GM23248 (cell line): Measurements from ENCODE around the gene NTMT1. TPM values are rescaled to one million over a fixed set of nuclear protein-coding genes. Genes with fewer than 3 reads are reported as not detected.
A peak's percentile ranks its signal among the peaks of the same experiment; 100 is the strongest.

Experiments
- DNase-seq: peaks from one replicate; pipeline ENCODE4 v3.0.0-alpha.2; 2015
- H2AFZ ChIP-seq: fragments of 200-600 bp; sonication (generic); 2 replicates; pipeline ENCODE4 v1.6.1; 2016; ENCODE audit warnings: antibody characterized with exemption
- H3F3A ChIP-seq: fragments of 200-600 bp; sonication (generic); 2 replicates; pipeline ENCODE4 v1.6.1; 2016; ENCODE audit warnings: mild to moderate bottlenecking, antibody characterized with exemption, mixed run types; ENCODE audit not compliant: insufficient read depth
- H3K27ac ChIP-seq: fragments of 200-600 bp; sonication (generic); 2 replicates; pipeline ENCODE4 v1.5.1; 2016; ENCODE audit warnings: mild to moderate bottlenecking
- H3K27me3 ChIP-seq: fragments of 200-600 bp; sonication (generic); replicated peaks from 2 replicates; pipeline ENCODE4 v1.6.1; 2016; ENCODE audit warnings: mild to moderate bottlenecking; ENCODE audit not compliant: insufficient read depth
- H3K36me3 ChIP-seq: fragments of 200-600 bp; sonication (generic); 2 replicates; pipeline ENCODE4 v1.6.1; 2016; ENCODE audit warnings: low read depth, mild to moderate bottlenecking
- H3K4me1 ChIP-seq: fragments of 200-600 bp; sonication (generic); 2 replicates; pipeline ENCODE4 v1.6.1; 2016; ENCODE audit warnings: mild to moderate bottlenecking; ENCODE audit not compliant: insufficient read depth
- H3K4me2 ChIP-seq: fragments of 200-600 bp; sonication (generic); one replicate; pipeline ENCODE4 v1.6.1; 2016; ENCODE audit warnings: mild to moderate bottlenecking; ENCODE audit not compliant: unreplicated experiment
- H3K4me3 ChIP-seq: fragments of 200-600 bp; sonication (generic); 2 replicates; pipeline ENCODE4 v1.5.1; 2016; ENCODE audit warnings: mild to moderate bottlenecking
- H3K79me2 ChIP-seq: fragments of 200-600 bp; sonication (generic); 2 replicates; pipeline ENCODE4 v1.6.1; 2016; ENCODE audit warnings: mild to moderate bottlenecking; ENCODE audit not compliant: insufficient read depth
- H3K9ac ChIP-seq: fragments of 200-600 bp; sonication (generic); 2 replicates; pipeline ENCODE4 v1.6.1; 2016; ENCODE audit warnings: mild to moderate bottlenecking
- H3K9me2 ChIP-seq: fragments of 200-600 bp; sonication (generic); 2 replicates; pipeline ENCODE4 v1.6.1; 2016; ENCODE audit warnings: mixed run types, mild to moderate bottlenecking, moderate library complexity; ENCODE audit not compliant: insufficient read depth
- H3K9me3 ChIP-seq: fragments of 200-600 bp; sonication (generic); one replicate; pipeline ENCODE4 v1.6.1; 2017; ENCODE audit warnings: low read depth
- H4K20me1 ChIP-seq: fragments of 200-600 bp; sonication (generic); 2 replicates; pipeline ENCODE4 v1.6.0; 2016; ENCODE audit not compliant: insufficient read depth
- EZH2 ChIP-seq: fragments of 200-600 bp; sonication (generic); IDR thresholded peaks from 2 replicates; pipeline ENCODE4 v1.6.1; 2018; ENCODE audit warnings: antibody characterized with exemption, mild to moderate bottlenecking; ENCODE audit not compliant: insufficient read depth, poor library complexity, severe bottlenecking
- EZH2phosphoT487 ChIP-seq: fragments of 200-600 bp; sonication (generic); IDR thresholded peaks from 2 replicates; pipeline ENCODE4 v1.6.1; 2018; ENCODE audit warnings: antibody characterized with exemption, moderate library complexity, mild to moderate bottlenecking, low read depth; ENCODE audit not compliant: insufficient read depth
- WGBS, 2 experiments: methylation state at CpG; one replicate each; pipeline ENCODE4 v1.1.6; 2015 to 2017; ENCODE audit warnings: low lambda C conversion rate in 2 of 2, low coverage in 1 of 2; ENCODE audit errors: missing lambda C conversion rate in 2 of 2; 5-methylcytosine and 5-hydroxymethylcytosine counted together
- in situ Hi-C: fragments of 300-500 bp; cut with MboI; formaldehyde crosslinking; loops from 2 replicates; pipeline ENCODE4 v1.15.0; 2020
- polyA plus RNA-seq: library from polyadenylated mRNA; unstranded; fragments of >200 nt; fragmentation: Nextera tagmentation; extraction: Ambion mirVana; gene quantifications from 2 replicates; pipeline ENCODE4 v1.2.1, GENCODE V29; 2016
- total RNA-seq: library from RNA; depleted of rRNA; stranded (reverse); fragments of >200 nt; shearing (Covaris generic); gene quantifications from 2 replicates; pipeline ENCODE4 v1.2.3, GENCODE V29; 2014

Gene NTMT1
- total and polyA plus RNA-seq, 2 experiments from 2014 or later: 44.5 to 115 TPM

- in situ Hi-C loops: no loop called here
- H3K9me2 ChIP-seq: no peaks in the 10 kb centered on the region
- H3K4me1 ChIP-seq: peaks cover 19% of the 10 kb centered on the region
- TF ChIP-seq EZH2phosphoT487: no peak
- no peak for TF ChIP-seq EZH2
- peaks cover 38% of the 10 kb centered on the region for H3K79me2 ChIP-seq
- H2AFZ ChIP-seq: peak overlapping the region; percentile 72
- H3K4me2 ChIP-seq: peak overlapping the region; percentile 80
- H3K9me3 ChIP-seq: no peaks in the 10 kb centered on the region
- peaks cover 19% of the 10 kb centered on the region for H3F3A ChIP-seq
- no peaks in the 10 kb centered on the region for H4K20me1 ChIP-seq
- DNase-seq: peak; percentile 74
- H3K27ac ChIP-seq: peak overlapping the region; percentile 99
- peak overlapping the region; percentile 94 for H3K9ac ChIP-seq
- H3K4me3 ChIP-seq: peak overlapping the region; percentile 82
- H3K27me3 ChIP-seq: no peaks in the 10 kb centered on the region
- 5 to 11% methylated on average over 18 to 36 of the region's 36 CpGs for WGBS, 2 experiments
- no peaks in the 10 kb centered on the region for H3K36me3 ChIP-seq
These were observed 38.9 kb downstream of the NTMT1 start for GRCh38 chr9:129664746-129665388.

DNA sequence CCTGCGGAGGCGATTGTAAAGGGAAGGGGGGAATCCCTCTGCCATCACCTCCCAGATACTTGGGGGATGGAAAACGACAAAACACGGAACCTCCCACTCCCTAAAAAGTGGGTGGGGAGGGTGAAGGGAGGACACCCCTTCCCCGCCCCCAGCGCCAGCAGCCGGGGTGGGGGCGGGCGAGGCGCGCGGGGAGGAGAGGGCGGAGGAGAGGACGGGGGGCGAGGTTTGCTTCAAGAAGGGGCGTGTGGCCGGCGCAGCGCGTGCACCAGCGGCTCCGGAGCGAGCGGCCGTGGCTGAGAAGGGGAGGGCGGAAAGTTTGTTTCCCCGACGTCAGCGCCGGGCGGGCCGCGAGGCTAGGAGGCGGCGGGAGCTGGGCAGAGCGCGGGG lies 39.4 kb downstream of the NTMT1 start, which contains the start of gene PRRX2:
Gene PRRX2 (plus strand): TSS at position 259 of the 387 bp plus-strand sequence. CDS start 221 bp downstream, outside the sequence.
- Histone ChIP-seq H3K4me3 (peak within 1 kb of the TSS; percentile 82), H3K79me2 (peaks cover 43% of the 10 kb centered on the region), H4K20me1 (no peaks in the 10 kb centered on the region), H3K36me3 (no peaks in the 10 kb centered on the region), H3K27ac (peak within 1 kb of the TSS; percentile 99), H3K9me3 (no peaks in the 10 kb centered on the region), H3K4me1 (peaks cover 24% of the 10 kb centered on the region), H3K27me3 (no peaks in the 10 kb centered on the region), H3K9me2 (no peaks in the 10 kb centered on the region), H3F3A (peaks cover 23% of the 10 kb centered on the region), H3K9ac (peak within 1 kb of the TSS; percentile 94), H3K4me2 (peak within 1 kb of the TSS; percentile 91), H2AFZ (peak within 1 kb of the TSS; percentile 72)
- TF ChIP-seq EZH2phosphoT487 (no peak), EZH2 (no peak)
- WGBS, 2 experiments: 1% methylated on average over 26 of the region's 37 CpGs; no CpG with 5 or more reads in 1 of the 2 experiments
- in situ Hi-C loops: no loop called here
- DNase-seq: peak; percentile 94

DNA sequence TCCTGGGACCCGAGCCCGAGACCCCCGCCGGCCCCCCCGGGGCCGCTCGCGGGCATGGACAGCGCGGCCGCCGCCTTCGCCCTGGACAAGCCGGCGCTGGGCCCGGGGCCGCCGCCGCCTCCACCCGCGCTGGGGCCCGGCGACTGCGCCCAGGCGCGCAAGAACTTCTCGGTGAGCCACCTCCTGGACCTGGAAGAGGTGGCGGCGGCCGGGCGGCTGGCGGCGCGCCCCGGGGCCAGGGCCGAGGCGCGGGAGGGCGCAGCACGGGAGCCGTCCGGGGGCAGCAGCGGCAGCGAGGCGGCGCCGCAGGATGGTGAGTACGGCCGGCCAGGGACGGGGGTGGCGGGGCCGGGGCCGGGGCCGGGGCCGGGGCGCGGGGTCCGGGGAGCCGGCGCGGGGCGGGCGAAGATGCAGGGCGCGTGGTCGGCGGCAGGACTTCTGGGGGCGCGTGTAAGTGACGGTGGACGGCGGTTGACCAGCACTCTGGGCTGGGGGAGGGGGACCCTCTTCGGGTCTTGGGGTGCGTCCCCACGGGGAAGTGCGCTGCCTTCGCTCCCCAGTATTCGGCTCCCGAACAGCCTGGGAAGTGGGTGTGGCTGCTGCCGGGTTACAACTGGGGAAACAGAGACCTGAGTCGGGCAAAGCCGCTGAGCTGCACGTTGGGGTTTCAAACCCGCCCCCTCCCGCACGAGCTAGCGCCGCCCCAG lies 40.0 kb downstream of the NTMT1 start:
- Histone ChIP-seq H3K9me2 (no peaks in the 10 kb centered on the region), H3K9me3 (no peaks in the 10 kb centered on the region), H3K9ac (peak overlapping the region; percentile 94), H3F3A (peaks cover 29% of the 10 kb centered on the region), H2AFZ (no peak overlapping the region), H3K27me3 (no peaks in the 10 kb centered on the region), H3K36me3 (no peaks in the 10 kb centered on the region), H4K20me1 (no peaks in the 10 kb centered on the region), H3K27ac (peak overlapping the region; percentile 99), H3K79me2 (peaks cover 49% of the 10 kb centered on the region), H3K4me3 (peak overlapping the region; percentile 82), H3K4me2 (peak overlapping the region; percentile 91), H3K4me1 (peaks cover 30% of the 10 kb centered on the region)
- TF ChIP-seq EZH2phosphoT487 (no peak), EZH2 (no peak)
- 0 to 1% methylated on average over 30 to 67 of the region's 88 CpGs for WGBS, 2 experiments
- peak; percentile 64 for DNase-seq
- in situ Hi-C loops: no loop called here

- Histone ChIP-seq H3K9me2 (no peaks in the 10 kb centered on the region), H3K79me2 (peaks cover 55% of the 10 kb centered on the region), H3K36me3 (no peaks in the 10 kb centered on the region), H3F3A (peaks cover 33% of the 10 kb centered on the region), H2AFZ (no peak overlapping the region), H3K9me3 (no peaks in the 10 kb centered on the region), H3K4me1 (peaks cover 36% of the 10 kb centered on the region), H3K4me2 (peak overlapping the region; percentile 91), H4K20me1 (no peaks in the 10 kb centered on the region), H3K9ac (peak overlapping the region; percentile 94), H3K27ac (peak overlapping the region; percentile 99), H3K4me3 (peak overlapping the region; percentile 82), H3K27me3 (no peaks in the 10 kb centered on the region)
- TF ChIP-seq EZH2phosphoT487 (no peak), EZH2 (no peak)
- DNase-seq: peak; percentile 48
- 2% methylated on average over 7 to 13 of the region's 13 CpGs for WGBS, 2 experiments
- in situ Hi-C loops: no loop called here
These were observed 40.6 kb downstream of the NTMT1 start for GRCh38 chr9:129666575-129666974.
